Pancreas (tissue), 10 donors: Measurements from ENCODE around the gene RRAD. TPM values are rescaled to one million over a fixed set of nuclear protein-coding genes. Genes with fewer than 3 reads are reported as not detected.
"Not testable (repeated sequence)": the region's sequence is repeated elsewhere in the genome, so short reads cannot be mapped to it uniquely, and the experiment has no call there.

Experiments
- ATAC-seq, 4 donors: fragments of 200-7000 bp; cut with Tn5 transposase; one replicate each; pipeline versions ENCODE4 v1.8.0 to v1.9.1; 2020; ENCODE audit warnings: mild to moderate bottlenecking in 4 of 4, moderate library complexity in 4 of 4
- DNase-seq, 6 donors: peaks; one replicate each; pipeline ENCODE4 v3.0.0-alpha.2; 2020
- FAIRE-seq: peaks from 2 replicates; lab custom pipeline; 2012; peaks lifted over from hg19 to GRCh38; lab: Jason Lieb, UNC
- H3K27ac ChIP-seq, 4 donors: fragments of 200-600 bp; sonication (generic); 1 replicate in 3 of 4; 2 replicates in 1 of 4; pipeline versions ENCODE4 v1.5.0 to v1.8.0; 2020
- H3K27me3 ChIP-seq, 4 donors: fragments of 200-600 bp; one replicate each; pipeline ENCODE4 v1.8.0; 2021
- H3K36me3 ChIP-seq, 3 donors: fragments of 200-600 bp; sonication (generic) in 1 of 3; one replicate each; pipeline versions ENCODE4 v1.5.0 to v1.8.0; 2020 to 2021
- H3K4me1 ChIP-seq, 3 donors: fragments of 200-600 bp; one replicate each; pipeline ENCODE4 v1.8.0; 2021
- H3K4me3 ChIP-seq, 4 donors: fragments of 200-600 bp; sonication (generic) in 2 of 4; one replicate each; pipeline versions ENCODE4 v1.5.0 to v1.8.0; 2020 to 2021
- H3K9me3 ChIP-seq, 4 donors: fragments of 200-600 bp; one replicate each; pipeline ENCODE4 v1.8.0; 2021
- CTCF ChIP-seq, 4 donors: fragments of 200-600 bp; sonication (generic) in 3 of 4; IDR thresholded peaks; one replicate each; pipeline versions ENCODE4 v1.5.0 to v1.8.0; 2021; ENCODE audit warnings: antibody characterized with exemption in 4 of 4
- WGBS, 2 donors: extraction: QIAGEN DNeasy Blood & Tissue Kit; methylation state at CpG; one replicate each; pipeline ENCODE4 v1.1.7; 2013; 5-methylcytosine and 5-hydroxymethylcytosine counted together
- intact Hi-C, 3 donors: fragments of 100-400 bp; cut with DNase I; formaldehyde crosslinking; loops; one replicate each; pipeline versions ENCODE4 v1.11.1 to v1.14.2; 2022
- polyA plus RNA-seq, 2 donors: library from polyadenylated mRNA; stranded (reverse); fragments of 200-250 nt; gene quantifications; one replicate each; pipeline ENCODE4 v1.2.3, GENCODE V29; 2013
- total RNA-seq, 6 donors: library from RNA; stranded (reverse); fragmentation: NEBNext Ultra II Directional in 4 of 6; extraction: Animal tissue kit (Norgen Biotek cat#: 25700) in 4 of 6; gene quantifications; one replicate each; pipeline versions ENCODE4 v1.2.1 to v1.2.4, GENCODE V29; 2021 to 2023
- donor health status: healthy with polysubstance abuse.
- donor health status: DM: no; HTN: no; CAD: no; lungs with moderate emphysema.
- donor health status: DM: no; HTN: no; CAD: no.
- donor health status: control.
- donor health status: control.
- donor health status: Bipolar disorder and iron deficiency.
- donor health status: DM: yes; HTN: yes; CAD: no.
- donor health status: DM: no; HTN: no; CAD: no.
- donor health status: DM: no; HTN: no; CAD: no.
- donor health status: DM: yes; HTN: yes; CAD: no.

RRAD gene
- total and polyA plus RNA-seq, 8 donors, result 0.20 to 2.9 (median 0.60) TPM

DNA sequence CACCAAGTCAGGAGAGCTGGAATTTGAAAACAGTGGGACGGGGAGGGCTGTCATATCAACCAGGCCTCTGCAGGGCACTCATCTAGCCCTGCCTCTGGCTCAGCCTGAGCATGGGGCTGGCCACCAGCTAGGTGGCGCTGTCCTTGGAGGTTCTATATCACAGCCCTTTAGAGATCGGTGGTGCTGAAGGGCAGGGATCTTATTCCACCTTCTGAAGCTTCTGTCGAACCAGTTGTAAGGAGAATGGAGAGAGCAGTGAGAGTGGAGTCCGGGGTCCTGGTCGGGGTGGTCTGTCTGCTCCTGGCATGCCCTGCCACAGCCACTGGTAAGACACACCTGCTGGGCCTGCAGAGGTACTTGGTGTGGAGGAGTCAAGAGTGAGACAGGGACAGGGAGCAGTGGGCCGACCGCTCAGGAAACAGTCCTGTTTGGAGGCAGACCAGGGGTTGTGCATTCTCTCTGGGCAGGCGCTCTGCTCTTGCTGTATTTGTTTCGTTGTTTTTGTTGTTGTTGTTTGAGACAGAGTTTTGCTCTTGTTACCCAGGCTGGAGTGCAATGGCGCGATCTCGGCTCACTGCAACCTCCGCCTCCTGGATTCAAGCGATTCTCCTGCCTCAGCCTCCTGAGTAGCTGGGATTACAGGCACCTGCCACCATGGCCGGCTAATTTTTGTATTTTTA is 35.9 kb upstream of the RRAD start, which contains the start of gene CES3:
TSS of gene CES3 (plus strand) at position 202 of the 680 bp plus-strand sequence. CDS start at position 244, 42 bp downstream.
- WGBS, 2 donors, result 53 to 60% methylated on average over 16 of the region's 16 CpGs

GRCh38 chr16:66960270-66960669 is 34.9 kb upstream of the RRAD start:
- no peak for FAIRE-seq
- 65 to 83% methylated on average over 1 of the region's 1 CpG for WGBS, 2 donors
- intact Hi-C loops, result no loop called here

More for the DNA sequence above, 35.9 kb upstream of the RRAD start, which contains the start of gene CES3:
- Histone ChIP-seq H3K27ac (peak within 1 kb of the TSS in 1 of 4 donors; percentile 46), H3K9me3 (no peaks in the 10 kb centered on the region), H3K4me1 (no peaks in the 10 kb centered on the region), H3K27me3 (no peaks in the 10 kb centered on the region), H3K4me3 (peak within 1 kb of the TSS in 3 of 4 donors; percentile 15 to 29 (median 19)), H3K36me3 (no peaks in the 10 kb centered on the region)
- ATAC-seq (peak; percentile 85 to 93 (median 91)), DNase-seq (peak; percentile 63 to 89 (median 78)), FAIRE-seq (no peak)
- TF ChIP-seq CTCF (IDR thresholded peaks at IDR 0.05), result peak; percentile 28 to 71 (median 54)
- intact Hi-C loops, result no loop called here

GRCh38 chr16:66959704-66960161 is 34.4 kb upstream of the RRAD start:
- DNase-seq, result no peak
- intact Hi-C loops, result loop anchor here in 1 of 3 donors (10.0 kb wide), 1 partner anchor 55 kb away; no protein-coding TSS in a partner anchor
- no peaks in the 10 kb centered on the region for H3K27me3 ChIP-seq
- ATAC-seq, result peak in 2 of 4 donors; percentile 2 to 18
- WGBS, 2 donors, result 55 to 63% methylated on average over 5 of the region's 5 CpGs
- H3K9me3 ChIP-seq, result no peaks in the 10 kb centered on the region
- no peak overlapping the region for H3K27ac ChIP-seq
- H3K36me3 ChIP-seq, result no peaks in the 10 kb centered on the region
- no peak for TF ChIP-seq CTCF (IDR thresholded peaks at IDR 0.05)
- H3K4me1 ChIP-seq, result no peaks in the 10 kb centered on the region
- FAIRE-seq, result no peak
- no peak overlapping the region for H3K4me3 ChIP-seq

More at GRCh38 chr16:66960270-66960669, 34.9 kb upstream of the RRAD start:
- no peaks in the 10 kb centered on the region for H3K4me1 ChIP-seq
- H3K9me3 ChIP-seq, result no peaks in the 10 kb centered on the region
- no peak for ATAC-seq
- no peak for DNase-seq
- no peak overlapping the region for H3K4me3 ChIP-seq
- no peak for TF ChIP-seq CTCF (IDR thresholded peaks at IDR 0.05)
- no peak overlapping the region for H3K27ac ChIP-seq
- H3K36me3 ChIP-seq, result no peaks in the 10 kb centered on the region
- no peaks in the 10 kb centered on the region for H3K27me3 ChIP-seq

DNA sequence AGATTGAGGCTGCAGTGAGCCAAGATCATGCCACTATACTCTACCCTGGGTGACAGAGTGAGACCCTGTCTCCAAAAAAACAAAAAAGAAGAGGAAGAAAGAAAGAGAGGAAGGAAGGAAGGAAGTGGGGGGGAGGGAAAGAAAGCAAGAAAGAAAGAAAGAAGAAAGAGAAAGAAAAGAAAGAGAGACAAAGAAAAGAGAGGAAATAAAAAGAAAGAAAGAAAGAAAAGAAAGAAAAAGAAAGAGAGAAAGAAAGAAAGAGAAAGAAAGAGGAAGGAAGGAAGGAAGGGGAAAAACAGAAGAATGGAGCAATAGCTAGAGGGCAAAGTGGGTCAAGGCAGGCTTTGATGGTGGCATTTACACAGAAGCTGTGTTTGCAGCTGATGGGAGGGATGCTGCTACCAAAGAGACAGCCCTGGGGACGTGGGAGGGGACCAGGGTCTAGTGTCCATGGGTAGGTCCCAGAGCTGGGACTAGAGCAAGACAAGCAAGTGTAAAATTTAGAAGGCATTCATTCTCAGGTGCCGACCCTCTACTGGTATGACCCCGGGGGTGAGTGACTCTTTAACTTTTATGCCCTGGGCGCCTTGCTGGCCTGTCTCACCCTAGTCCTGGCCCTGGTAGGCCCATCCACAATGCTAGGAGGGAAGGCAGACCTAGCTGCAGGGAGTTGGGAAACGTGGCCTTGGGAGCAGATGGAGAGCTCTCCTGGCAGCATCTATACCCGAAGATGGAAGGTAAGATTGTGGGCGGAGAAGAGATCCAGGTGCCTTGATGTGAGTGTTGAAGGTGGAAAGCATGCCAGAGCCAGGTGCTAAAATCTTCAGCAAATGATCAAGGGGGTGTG is 33.7 kb upstream of the RRAD start:
- WGBS, 2 donors, result 51 to 56% methylated on average over 7 of the region's 7 CpGs
- ATAC-seq (peak in 3 of 4 donors; percentile 39 to 68 (median 59)), DNase-seq (peak in 2 of 6 donors; percentile 38 to 51), FAIRE-seq (no peak)
- no peaks in the 10 kb centered on the region for H3K4me1 ChIP-seq
- H3K27me3 ChIP-seq, result no peaks in the 10 kb centered on the region
- no peaks in the 10 kb centered on the region for H3K9me3 ChIP-seq
- H3K4me3 ChIP-seq, result no peak overlapping the region
- no peak for TF ChIP-seq CTCF (IDR thresholded peaks at IDR 0.05)
- no peak overlapping the region for H3K27ac ChIP-seq
- H3K36me3 ChIP-seq, result no peaks in the 10 kb centered on the region
- intact Hi-C loops, result loop anchor here in 1 of 3 donors (10.0 kb wide), 1 partner anchor 54 kb away; no protein-coding TSS in a partner anchor

- H3K36me3 ChIP-seq, DNase-seq, ATAC-seq, H3K27me3 ChIP-seq, FAIRE-seq, H3K9me3 ChIP-seq, H3K4me3 ChIP-seq, H3K27ac ChIP-seq, H3K4me1 ChIP-seq: not testable (repeated sequence)
- intact Hi-C loops, result loop anchor here in 1 of 3 donors (10.0 kb wide), 1 partner anchor 51 kb away; no protein-coding TSS in a partner anchor
- 58 to 67% methylated on average over 1 of the region's 1 CpG for WGBS, 2 donors
These were observed 30.8 kb upstream of the RRAD start for GRCh38 chr16:66956154-66956457.

- H3K27me3 ChIP-seq, H3K4me3 ChIP-seq, H3K4me1 ChIP-seq, ATAC-seq, H3K27ac ChIP-seq, FAIRE-seq, H3K9me3 ChIP-seq, H3K36me3 ChIP-seq: not testable (repeated sequence)
- DNase-seq, result peak in 1 of 6 donors; percentile 11
- intact Hi-C loops, result loop anchor here in 1 of 3 donors (10.0 kb wide), 1 partner anchor 51 kb away; no protein-coding TSS in a partner anchor
- WGBS, 2 donors, result 65 to 69% methylated on average over 17 of the region's 17 CpGs
These were observed 30.2 kb upstream of the RRAD start for GRCh38 chr16:66955363-66956153.
